NB4 (cell line): ENCODE results near the gene PROX1.

Experiments used
- MYC ChIP-seq: IDR thresholded peaks from 2 replicates; pipeline ENCODE4 v1.6.1; 2011; ENCODE audit warnings: low read depth, low read length
- POLR2A ChIP-seq: IDR thresholded peaks from 2 replicates; pipeline ENCODE4 v1.6.1; 2011; ENCODE audit warnings: mild to moderate bottlenecking; ENCODE audit not compliant: insufficient read length; ENCODE audit errors: extremely low read depth
- TF ChIP-seq, protein P1 (sequence below): IDR thresholded peaks from 2 replicates; pipeline ENCODE4 v1.6.1; 2011; ENCODE audit warnings: low read depth, low read length
- TF ChIP-seq, protein P2 (sequence below): IDR thresholded peaks from one replicate; pipeline ENCODE4 v1.5.1; 2012; ENCODE audit warnings: low read depth, low read length

DNA sequence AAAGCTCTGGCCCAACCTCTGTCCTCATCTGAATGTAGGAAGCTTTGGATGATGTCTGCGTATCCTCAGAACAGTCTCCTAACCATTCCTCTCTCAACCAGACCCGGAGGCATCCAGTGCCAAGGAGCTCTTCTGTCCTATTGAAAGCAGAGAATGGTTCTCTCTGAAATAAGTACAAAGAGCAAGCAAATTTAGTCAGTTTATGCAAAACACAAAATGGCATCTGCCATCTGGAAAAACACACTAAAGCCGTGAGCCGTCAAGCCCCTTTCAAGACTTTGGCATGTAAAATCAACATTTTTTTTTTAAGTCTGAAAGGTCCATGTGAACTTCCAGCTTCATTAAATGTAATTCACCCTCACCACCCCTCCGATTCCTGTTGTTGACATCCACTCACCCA lies 21.7 kb upstream of the PROX1 start:
- TF ChIP-seq, protein P1, sequence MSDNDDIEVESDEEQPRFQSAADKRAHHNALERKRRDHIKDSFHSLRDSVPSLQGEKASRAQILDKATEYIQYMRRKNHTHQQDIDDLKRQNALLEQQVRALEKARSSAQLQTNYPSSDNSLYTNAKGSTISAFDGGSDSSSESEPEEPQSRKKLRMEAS = no peak
- TF ChIP-seq, protein P2, sequence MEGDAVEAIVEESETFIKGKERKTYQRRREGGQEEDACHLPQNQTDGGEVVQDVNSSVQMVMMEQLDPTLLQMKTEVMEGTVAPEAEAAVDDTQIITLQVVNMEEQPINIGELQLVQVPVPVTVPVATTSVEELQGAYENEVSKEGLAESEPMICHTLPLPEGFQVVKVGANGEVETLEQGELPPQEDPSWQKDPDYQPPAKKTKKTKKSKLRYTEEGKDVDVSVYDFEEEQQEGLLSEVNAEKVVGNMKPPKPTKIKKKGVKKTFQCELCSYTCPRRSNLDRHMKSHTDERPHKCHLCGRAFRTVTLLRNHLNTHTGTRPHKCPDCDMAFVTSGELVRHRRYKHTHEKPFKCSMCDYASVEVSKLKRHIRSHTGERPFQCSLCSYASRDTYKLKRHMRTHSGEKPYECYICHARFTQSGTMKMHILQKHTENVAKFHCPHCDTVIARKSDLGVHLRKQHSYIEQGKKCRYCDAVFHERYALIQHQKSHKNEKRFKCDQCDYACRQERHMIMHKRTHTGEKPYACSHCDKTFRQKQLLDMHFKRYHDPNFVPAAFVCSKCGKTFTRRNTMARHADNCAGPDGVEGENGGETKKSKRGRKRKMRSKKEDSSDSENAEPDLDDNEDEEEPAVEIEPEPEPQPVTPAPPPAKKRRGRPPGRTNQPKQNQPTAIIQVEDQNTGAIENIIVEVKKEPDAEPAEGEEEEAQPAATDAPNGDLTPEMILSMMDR = no peak
- TF ChIP-seq POLR2A (no peak), MYC (no peak)
